Suprapubic skin (tissue), 4 donors: ENCODE data around the gene OCLN. TPM values are rescaled to one million over a fixed set of nuclear protein-coding genes. Genes with fewer than 3 reads are reported as not detected.
"Not testable (repeated sequence)": the region's sequence is repeated elsewhere in the genome, so short reads cannot be mapped to it uniquely, and the experiment has no call there.

Experiments used
- DNase-seq, 2 donors: peaks; one replicate each; pipeline ENCODE4 v3.0.0-alpha.2; 2019; ENCODE audit warnings: low spot score in 2 of 2
- H3K27ac ChIP-seq: fragments of 200-600 bp; sonication (generic); one replicate; pipeline ENCODE4 v1.5.1; 2019
- H3K27me3 ChIP-seq: fragments of 200-600 bp; sonication (generic); one replicate; pipeline ENCODE4 v1.5.1; 2019
- H3K36me3 ChIP-seq: fragments of 200-600 bp; sonication (generic); one replicate; pipeline ENCODE4 v1.5.1; 2019
- H3K4me1 ChIP-seq: fragments of 200-600 bp; sonication (generic); one replicate; pipeline ENCODE4 v1.5.1; 2019
- H3K4me3 ChIP-seq: fragments of 200-600 bp; sonication (generic); one replicate; pipeline ENCODE4 v1.5.1; 2019; ENCODE audit warnings: mild to moderate bottlenecking
- H3K9me3 ChIP-seq: fragments of 200-600 bp; sonication (generic); one replicate; pipeline ENCODE4 v1.5.1; 2019
- EP300 ChIP-seq: sonication (generic); formaldehyde crosslinking; IDR thresholded peaks from one replicate; pipeline ENCODE4 v1.6.1; 2017; ENCODE audit warnings: antibody characterized with exemption
- POLR2A ChIP-seq, 2 donors: fragments of 450-650 bp; IDR thresholded peaks; one replicate each; pipeline ENCODE4 v1.6.1; 2017; ENCODE audit warnings: antibody characterized with exemption in 2 of 2, mild to moderate bottlenecking in 2 of 2, moderate library complexity in 2 of 2
- POLR2AphosphoS5 ChIP-seq, 3 donors: sonication (generic); formaldehyde crosslinking; IDR thresholded peaks; one replicate each; pipeline ENCODE4 v1.6.1; 2017; ENCODE audit warnings: antibody characterized with exemption in 3 of 3
- WGBS: methylation state at CpG from one replicate; pipeline ENCODE4 v1.1.5; 2018; 5-methylcytosine and 5-hydroxymethylcytosine counted together
- total RNA-seq, 4 donors: library from RNA; depleted of rRNA; stranded (reverse); fragments of >200 nt; gene quantifications; one replicate each; pipeline ENCODE4 v1.1.0, GENCODE V29; 2016
- TF ChIP-seq, protein P1 (sequence below), 2 donors: fragments of 200-600 bp in 1 of 2; fragments of 450-650 bp in 1 of 2; sonication (generic) in 1 of 2; IDR thresholded peaks; one replicate each; pipeline ENCODE4 v1.5.1; 2016 to 2019; ENCODE audit warnings: antibody characterized with exemption in 2 of 2, mild to moderate bottlenecking in 1 of 2, moderate library complexity in 1 of 2

The OCLN gene
- total RNA-seq, 4 donors from 2014 or later, result 31.4 to 56.9 (median 45.4) TPM

DNA sequence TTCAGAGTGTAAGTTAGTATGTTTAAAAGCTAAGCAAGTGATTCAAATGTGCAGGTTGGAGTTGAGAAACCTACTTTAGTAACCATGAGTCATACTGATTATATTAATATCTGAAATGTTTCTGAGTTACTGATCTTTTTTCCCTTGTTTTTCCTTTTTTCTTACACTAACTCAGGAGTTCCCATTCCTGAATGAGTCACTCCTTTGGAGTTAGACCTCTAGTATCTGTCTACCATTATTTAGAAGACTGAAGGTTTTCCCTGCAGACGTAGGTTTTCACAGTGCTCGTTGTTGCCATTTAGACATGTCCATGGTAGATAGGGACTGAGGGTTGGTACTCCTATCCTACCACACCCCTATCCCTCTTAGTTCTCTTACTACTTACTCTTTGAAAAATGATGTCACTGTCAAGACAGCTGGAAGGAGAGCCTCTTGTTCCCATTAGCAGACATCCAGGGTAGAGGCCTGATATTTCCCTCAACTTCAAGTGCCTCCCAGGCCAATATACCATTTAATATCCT lies 20.2 kb downstream of the OCLN start:
- Histone ChIP-seq H3K9me3 (no peaks in the 10 kb centered on the region), H3K27me3 (no peaks in the 10 kb centered on the region), H3K27ac (no peak overlapping the region), H3K36me3 (no peaks in the 10 kb centered on the region), H3K4me1 (no peaks in the 10 kb centered on the region), H3K4me3 (no peak overlapping the region)
- TF ChIP-seq, protein P1, sequence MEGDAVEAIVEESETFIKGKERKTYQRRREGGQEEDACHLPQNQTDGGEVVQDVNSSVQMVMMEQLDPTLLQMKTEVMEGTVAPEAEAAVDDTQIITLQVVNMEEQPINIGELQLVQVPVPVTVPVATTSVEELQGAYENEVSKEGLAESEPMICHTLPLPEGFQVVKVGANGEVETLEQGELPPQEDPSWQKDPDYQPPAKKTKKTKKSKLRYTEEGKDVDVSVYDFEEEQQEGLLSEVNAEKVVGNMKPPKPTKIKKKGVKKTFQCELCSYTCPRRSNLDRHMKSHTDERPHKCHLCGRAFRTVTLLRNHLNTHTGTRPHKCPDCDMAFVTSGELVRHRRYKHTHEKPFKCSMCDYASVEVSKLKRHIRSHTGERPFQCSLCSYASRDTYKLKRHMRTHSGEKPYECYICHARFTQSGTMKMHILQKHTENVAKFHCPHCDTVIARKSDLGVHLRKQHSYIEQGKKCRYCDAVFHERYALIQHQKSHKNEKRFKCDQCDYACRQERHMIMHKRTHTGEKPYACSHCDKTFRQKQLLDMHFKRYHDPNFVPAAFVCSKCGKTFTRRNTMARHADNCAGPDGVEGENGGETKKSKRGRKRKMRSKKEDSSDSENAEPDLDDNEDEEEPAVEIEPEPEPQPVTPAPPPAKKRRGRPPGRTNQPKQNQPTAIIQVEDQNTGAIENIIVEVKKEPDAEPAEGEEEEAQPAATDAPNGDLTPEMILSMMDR (IDR thresholded peaks at IDR 0.05), result no peak
- TF ChIP-seq POLR2A (IDR thresholded peaks at IDR 0.05), result no peak
- no peak for TF ChIP-seq EP300
- no peak for TF ChIP-seq POLR2AphosphoS5 (IDR thresholded peaks at IDR 0.05)
- 79% methylated on average over 2 of the region's 2 CpGs for WGBS
- no peak for DNase-seq

DNA sequence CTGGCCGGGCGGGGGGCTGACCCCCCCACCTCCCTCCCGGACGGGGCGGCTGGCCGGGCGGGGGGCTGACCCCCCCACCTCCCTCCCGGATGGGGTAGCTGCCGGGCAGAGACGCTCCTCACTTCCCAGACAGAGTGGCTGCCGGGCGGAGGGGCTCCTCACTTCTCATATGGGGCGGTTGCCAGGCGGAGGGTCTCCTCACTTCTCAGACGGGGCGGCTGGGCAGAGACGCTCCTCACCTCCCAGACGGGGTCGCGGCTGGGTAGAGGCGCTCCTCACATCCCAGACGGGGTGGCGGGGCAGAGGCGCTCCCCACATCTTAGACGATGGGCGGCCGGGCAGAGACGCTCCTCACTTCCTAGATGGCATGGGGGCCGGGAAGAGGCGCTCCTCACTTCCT lies 23.0 kb downstream of the OCLN start:
- H3K27me3 ChIP-seq, H3K4me3 ChIP-seq, H3K27ac ChIP-seq, H3K36me3 ChIP-seq, H3K4me1 ChIP-seq, H3K9me3 ChIP-seq, DNase-seq: not testable (repeated sequence)
- WGBS, result no CpG with 5 or more reads among the region's 30 CpGs

GRCh38 chr5:69516769-69517168 lies 24.2 kb downstream of the OCLN start:
- 87% methylated on average over 1 of the region's 1 CpG for WGBS
- TF ChIP-seq, protein P1 (IDR thresholded peaks at IDR 0.05), result no peak
- no peak for DNase-seq
- Histone ChIP-seq H3K36me3 (no peaks in the 10 kb centered on the region), H3K4me1 (peaks cover 5% of the 10 kb centered on the region), H3K27ac (no peak overlapping the region), H3K9me3 (no peaks in the 10 kb centered on the region), H3K4me3 (no peak overlapping the region), H3K27me3 (no peaks in the 10 kb centered on the region)

GRCh38 chr5:69517763-69518212 lies 25.2 kb downstream of the OCLN start:
- TF ChIP-seq, protein P1 (IDR thresholded peaks at IDR 0.05), result no peak
- TF ChIP-seq EP300 (no peak), POLR2A (IDR thresholded peaks at IDR 0.05) (no peak), POLR2AphosphoS5 (IDR thresholded peaks at IDR 0.05) (no peak)

GRCh38 chr5:69519285-69519684 lies 26.7 kb downstream of the OCLN start:
- TF ChIP-seq POLR2AphosphoS5 (IDR thresholded peaks at IDR 0.05), result no peak
- Histone ChIP-seq H3K27me3 (no peaks in the 10 kb centered on the region), H3K36me3 (no peaks in the 10 kb centered on the region), H3K27ac (no peak overlapping the region), H3K4me1 (peaks cover 5% of the 10 kb centered on the region), H3K9me3 (no peaks in the 10 kb centered on the region), H3K4me3 (no peak overlapping the region)
- no peak for DNase-seq
- WGBS, result 93% methylated on average over 2 of the region's 2 CpGs

More at GRCh38 chr5:69517763-69518212, 25.2 kb downstream of the OCLN start:
- H3K4me3 ChIP-seq, result no peak overlapping the region
- peaks cover 5% of the 10 kb centered on the region for H3K4me1 ChIP-seq
- DNase-seq, result no peak
- H3K27me3 ChIP-seq, result no peaks in the 10 kb centered on the region
- H3K9me3 ChIP-seq, result no peaks in the 10 kb centered on the region
- H3K27ac ChIP-seq, result no peak overlapping the region
- H3K36me3 ChIP-seq, result no peaks in the 10 kb centered on the region
- WGBS, result 42% methylated on average over 4 of the region's 4 CpGs

GRCh38 chr5:69522035-69522434 lies 29.4 kb downstream of the OCLN start:
- Histone ChIP-seq H3K4me1 (peaks cover 5% of the 10 kb centered on the region), H3K27ac (no peak overlapping the region), H3K27me3 (no peaks in the 10 kb centered on the region), H3K9me3 (no peaks in the 10 kb centered on the region), H3K4me3 (no peak overlapping the region), H3K36me3 (no peaks in the 10 kb centered on the region)
- 87% methylated on average over 3 of the region's 3 CpGs for WGBS
- TF ChIP-seq POLR2AphosphoS5 (IDR thresholded peaks at IDR 0.05) (no peak), POLR2A (IDR thresholded peaks at IDR 0.05) (no peak), EP300 (no peak)
- TF ChIP-seq, protein P1 (IDR thresholded peaks at IDR 0.05), result no peak
- no peak for DNase-seq
